Endothelial cell (in vitro differentiated cells): ENCODE measurements around the gene SH3RF1. TPM values are rescaled to one million over a fixed set of nuclear protein-coding genes. Genes with fewer than 3 reads are reported as not detected.

Experiments
- DNase-seq: peaks from one replicate; pipeline ENCODE4 v3.0.0; 2021; ENCODE audit warnings: low spot score
- H3K27ac Mint-ChIP-seq: one replicate; pipeline ENCODE4 v1.8.0; 2021; ENCODE audit warnings: mixed read lengths, inconsistent platforms; ENCODE audit not compliant: unreplicated experiment
- H3K27me3 Mint-ChIP-seq: one replicate; pipeline ENCODE4 v1.8.0; 2021; ENCODE audit warnings: mild to moderate bottlenecking, moderate library complexity, mixed read lengths, inconsistent platforms; ENCODE audit not compliant: unreplicated experiment
- H3K36me3 Mint-ChIP-seq: one replicate; pipeline ENCODE4 v1.8.0; 2021; ENCODE audit warnings: mild to moderate bottlenecking, low read depth, mixed read lengths, inconsistent platforms; ENCODE audit not compliant: unreplicated experiment
- H3K4me1 Mint-ChIP-seq: one replicate; pipeline ENCODE4 v1.8.0; 2021; ENCODE audit warnings: mild to moderate bottlenecking, mixed read lengths, inconsistent platforms; ENCODE audit not compliant: unreplicated experiment
- H3K4me3 Mint-ChIP-seq: one replicate; pipeline ENCODE4 v1.8.0; 2021; ENCODE audit warnings: mild to moderate bottlenecking, mixed read lengths, inconsistent platforms; ENCODE audit not compliant: unreplicated experiment
- H3K9me3 Mint-ChIP-seq: one replicate; pipeline ENCODE4 v1.8.0; 2021; ENCODE audit warnings: mixed read lengths, inconsistent platforms; ENCODE audit not compliant: unreplicated experiment
- total RNA-seq: library from RNA; stranded (reverse); fragmentation: NEBNext Ultra II Directional; extraction: Animal tissue kit (Norgen Biotek cat#: 25700); gene quantifications from one replicate; pipeline ENCODE4 v1.2.1, GENCODE V29; 2021; ENCODE audit not compliant: unreplicated experiment
- TF ChIP-seq, protein P1 (sequence below): fragments of 200-600 bp; sonication (generic); IDR thresholded peaks from one replicate; pipeline ENCODE4 v1.5.0; 2021; ENCODE audit warnings: antibody characterized with exemption; ENCODE audit not compliant: unreplicated experiment

Gene SH3RF1
- total RNA-seq, 1 donor from 2014 or later = 23.5 TPM

DNA sequence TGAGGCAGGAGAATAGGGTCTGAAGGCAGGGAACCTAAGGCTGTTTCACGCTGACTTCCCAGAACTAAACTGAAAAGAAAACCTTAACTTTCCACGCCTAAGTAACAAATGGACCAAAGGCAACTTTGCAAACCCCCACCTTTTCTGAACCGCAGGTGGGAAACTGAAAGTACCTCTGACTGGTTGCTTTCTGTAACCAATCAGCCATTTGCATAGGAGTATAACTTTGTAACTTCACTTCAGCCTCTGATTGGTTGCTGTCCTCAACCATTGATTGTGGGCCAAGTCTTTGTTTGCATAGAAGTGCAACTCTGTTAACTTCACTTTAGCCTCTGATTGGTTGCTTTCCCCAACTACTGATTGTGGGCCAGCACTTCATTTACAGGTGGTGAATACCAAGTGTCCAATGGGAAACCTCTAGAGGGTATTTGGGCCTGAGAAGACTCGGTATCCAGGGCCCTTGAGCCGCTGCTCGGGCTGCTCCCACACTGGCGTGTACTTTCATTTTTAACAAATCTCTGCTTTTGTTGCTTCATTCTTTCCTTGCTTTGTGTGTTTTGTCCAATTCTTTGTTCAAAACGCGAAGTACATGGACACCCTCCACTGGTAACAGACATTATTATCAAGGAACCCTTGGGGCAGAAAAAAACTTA is 139.1 kb downstream of the SH3RF1 start:
- TF ChIP-seq, protein P1, sequence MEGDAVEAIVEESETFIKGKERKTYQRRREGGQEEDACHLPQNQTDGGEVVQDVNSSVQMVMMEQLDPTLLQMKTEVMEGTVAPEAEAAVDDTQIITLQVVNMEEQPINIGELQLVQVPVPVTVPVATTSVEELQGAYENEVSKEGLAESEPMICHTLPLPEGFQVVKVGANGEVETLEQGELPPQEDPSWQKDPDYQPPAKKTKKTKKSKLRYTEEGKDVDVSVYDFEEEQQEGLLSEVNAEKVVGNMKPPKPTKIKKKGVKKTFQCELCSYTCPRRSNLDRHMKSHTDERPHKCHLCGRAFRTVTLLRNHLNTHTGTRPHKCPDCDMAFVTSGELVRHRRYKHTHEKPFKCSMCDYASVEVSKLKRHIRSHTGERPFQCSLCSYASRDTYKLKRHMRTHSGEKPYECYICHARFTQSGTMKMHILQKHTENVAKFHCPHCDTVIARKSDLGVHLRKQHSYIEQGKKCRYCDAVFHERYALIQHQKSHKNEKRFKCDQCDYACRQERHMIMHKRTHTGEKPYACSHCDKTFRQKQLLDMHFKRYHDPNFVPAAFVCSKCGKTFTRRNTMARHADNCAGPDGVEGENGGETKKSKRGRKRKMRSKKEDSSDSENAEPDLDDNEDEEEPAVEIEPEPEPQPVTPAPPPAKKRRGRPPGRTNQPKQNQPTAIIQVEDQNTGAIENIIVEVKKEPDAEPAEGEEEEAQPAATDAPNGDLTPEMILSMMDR = no peak
- no peak for DNase-seq
- H3K9me3 Mint-ChIP-seq = no peaks in the 10 kb centered on the region
- peaks cover 11% of the 10 kb centered on the region for H3K4me1 Mint-ChIP-seq
- H3K27me3 Mint-ChIP-seq = no peaks in the 10 kb centered on the region
- H3K27ac Mint-ChIP-seq = no peak overlapping the region
- peaks cover 20% of the 10 kb centered on the region for H3K36me3 Mint-ChIP-seq
- no peak overlapping the region for H3K4me3 Mint-ChIP-seq

DNA sequence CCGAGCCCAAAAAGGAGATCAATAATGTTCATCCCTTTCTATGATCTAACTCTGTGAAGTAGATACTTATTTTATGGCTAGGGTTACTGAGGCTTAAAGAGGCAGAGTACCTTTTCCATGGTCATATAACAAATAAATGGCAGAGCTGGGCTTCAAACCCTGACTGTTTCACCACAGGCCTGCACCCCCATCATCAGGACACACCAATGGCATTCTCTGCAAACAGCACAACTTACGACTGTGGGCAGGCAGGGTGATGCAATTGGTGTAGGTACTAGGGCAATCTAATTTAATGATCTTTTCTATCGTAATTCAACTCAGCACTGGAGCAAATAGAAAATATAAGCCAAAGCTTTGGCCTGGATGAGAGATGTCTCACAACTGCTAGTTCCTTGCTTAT is 141.9 kb downstream of the SH3RF1 start:
- H3K36me3 Mint-ChIP-seq = peaks cover 11% of the 10 kb centered on the region
- TF ChIP-seq, protein P1 = no peak
- H3K4me3 Mint-ChIP-seq = no peak overlapping the region
- DNase-seq = no peak
- H3K4me1 Mint-ChIP-seq = peaks cover 4% of the 10 kb centered on the region
- no peak overlapping the region for H3K27ac Mint-ChIP-seq
- no peaks in the 10 kb centered on the region for H3K27me3 Mint-ChIP-seq
- H3K9me3 Mint-ChIP-seq = no peaks in the 10 kb centered on the region

DNA sequence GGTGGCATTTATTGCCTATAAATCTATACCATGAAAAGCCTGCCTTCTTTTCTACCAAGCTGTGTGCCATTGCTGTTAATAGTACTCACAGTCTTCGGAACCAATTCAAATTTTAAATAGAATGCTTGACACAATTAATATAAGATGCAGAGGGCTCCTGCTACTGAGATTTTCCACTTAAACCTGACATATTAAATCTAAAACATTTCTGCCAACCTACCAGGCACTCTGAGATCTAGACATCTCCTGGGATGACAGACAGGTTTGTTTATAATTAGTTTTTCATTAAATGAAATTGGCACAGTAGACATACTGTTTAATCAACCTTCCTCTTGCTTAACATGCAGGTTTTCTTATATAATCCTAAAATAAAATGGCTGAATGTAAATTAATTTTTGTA is 143.4 kb downstream of the SH3RF1 start:
- H3K4me3 Mint-ChIP-seq = no peak overlapping the region
- H3K27me3 Mint-ChIP-seq = no peaks in the 10 kb centered on the region
- no peak for DNase-seq
- peaks cover 10% of the 10 kb centered on the region for H3K36me3 Mint-ChIP-seq
- H3K4me1 Mint-ChIP-seq = no peaks in the 10 kb centered on the region
- TF ChIP-seq, protein P1 = no peak
- H3K9me3 Mint-ChIP-seq = no peaks in the 10 kb centered on the region
- no peak overlapping the region for H3K27ac Mint-ChIP-seq

DNA sequence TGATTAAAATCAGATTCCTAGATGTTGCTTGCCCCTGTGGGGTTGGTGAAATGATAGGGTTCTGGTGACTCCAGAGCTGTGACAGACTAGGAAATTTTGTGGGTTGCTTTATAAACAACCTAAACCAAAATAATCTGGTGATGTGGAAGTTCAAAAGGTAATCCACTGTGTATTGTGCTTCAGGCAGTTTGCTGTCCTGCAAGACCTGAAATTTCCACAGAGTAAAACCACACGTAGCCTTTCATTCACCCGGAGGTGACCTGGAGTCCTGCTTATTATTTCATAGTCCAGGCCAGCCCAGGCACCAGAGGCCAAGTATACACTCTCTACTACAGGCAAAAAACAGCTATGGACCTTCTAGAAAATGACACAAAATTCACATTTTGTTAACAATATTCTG is 146.1 kb downstream of the SH3RF1 start:
- TF ChIP-seq, protein P1 = no peak
- no peak for DNase-seq
- Mint-ChIP-seq H3K27me3 (no peaks in the 10 kb centered on the region), H3K4me3 (no peak overlapping the region), H3K27ac (no peak overlapping the region), H3K9me3 (no peaks in the 10 kb centered on the region), H3K4me1 (no peaks in the 10 kb centered on the region), H3K36me3 (peaks cover 10% of the 10 kb centered on the region)

DNA sequence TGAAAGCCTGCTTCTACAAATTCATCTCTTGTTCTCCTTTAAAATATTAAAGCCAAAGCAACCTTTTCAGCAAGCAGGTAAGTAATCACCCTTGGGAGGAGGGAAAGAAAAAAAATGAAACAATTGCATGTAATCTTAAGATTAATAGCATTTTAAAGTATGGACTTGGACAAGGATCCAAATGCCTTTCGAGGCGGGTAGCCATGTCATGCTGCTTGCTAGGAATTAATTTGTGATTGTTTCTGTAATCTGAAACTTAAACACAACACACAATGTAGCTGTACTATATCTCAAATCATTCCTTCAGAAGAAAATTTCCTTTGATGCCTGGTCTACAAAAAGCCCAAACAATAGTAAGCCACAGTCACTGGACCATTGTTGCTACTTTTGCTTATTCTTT is 148.3 kb downstream of the SH3RF1 start:
- Mint-ChIP-seq H3K27ac (no peak overlapping the region), H3K27me3 (peaks cover 2% of the 10 kb centered on the region), H3K36me3 (peaks cover 9% of the 10 kb centered on the region), H3K4me1 (no peaks in the 10 kb centered on the region), H3K9me3 (no peaks in the 10 kb centered on the region), H3K4me3 (no peak overlapping the region)
- DNase-seq = no peak
- TF ChIP-seq, protein P1 = no peak
